Measurements from ENCODE around the gene SCRN2.

Gene SCRN2

DNA sequence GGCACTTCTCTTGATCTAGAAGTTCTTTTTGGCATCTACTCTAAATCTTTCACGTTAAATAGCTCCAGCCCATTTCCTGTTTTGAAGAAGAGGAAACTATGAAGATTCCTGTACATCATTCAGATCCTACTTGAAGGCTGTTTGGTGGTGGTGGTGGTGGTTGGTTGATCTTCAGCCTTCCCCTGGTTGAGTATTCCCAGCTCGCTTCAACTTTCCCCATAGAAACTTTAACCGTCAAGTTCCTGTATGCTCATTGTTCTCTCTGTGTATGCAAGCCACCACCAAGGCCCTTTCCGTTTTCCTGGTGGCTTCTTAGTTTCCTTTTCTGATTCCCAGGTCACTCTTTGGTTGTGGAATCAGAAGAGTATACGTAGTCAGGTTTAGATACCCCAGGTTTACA, 6.3 kb downstream of the SCRN2 start:
- H2AFZ ChIP-seq (ENCODE audit: low read depth, low read length) = no peak overlapping the region
- no peaks in the 10 kb centered on the region for H3K9me3 ChIP-seq (ENCODE audit: low read length)
- no peak overlapping the region for H3K4me3 ChIP-seq (ENCODE audit: low read length)
- peaks cover 10% of the 10 kb centered on the region for H3K36me3 ChIP-seq (ENCODE audit: insufficient read depth, low read length)
- H3K27me3 ChIP-seq (ENCODE audit: insufficient read depth, low read length) = no peaks in the 10 kb centered on the region
- peaks cover 14% of the 10 kb centered on the region for H3K4me1 ChIP-seq (ENCODE audit: insufficient read depth, low read length)

DNA sequence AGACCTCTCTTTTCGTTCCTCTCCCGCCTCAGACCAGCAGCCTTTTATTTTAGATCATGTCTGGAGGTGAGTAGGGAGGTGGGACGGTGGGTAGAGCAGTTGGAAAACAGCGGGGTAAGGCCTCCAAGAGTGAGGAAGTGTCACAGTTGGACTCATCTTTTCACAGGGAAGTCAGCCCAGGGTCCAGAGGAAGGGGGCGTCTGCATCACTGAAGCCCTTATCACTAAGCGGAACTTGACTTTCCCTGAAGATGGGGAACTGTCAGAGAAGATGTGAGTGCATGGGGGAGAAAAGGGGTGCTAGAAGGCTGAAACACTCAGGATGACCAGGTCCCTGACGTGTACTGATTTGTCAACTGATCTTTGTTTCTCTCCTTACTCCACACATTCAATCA, 9.1 kb downstream of the SCRN2 start:
- Histone ChIP-seq H3K36me3 (ENCODE audit: insufficient read depth, low read length) (peaks cover 21% of the 10 kb centered on the region), H2AFZ (ENCODE audit: low read depth, low read length) (peak overlapping the region; percentile 19), H3K4me3 (ENCODE audit: low read length) (peak overlapping the region; percentile 80), H3K9me3 (ENCODE audit: low read length) (no peaks in the 10 kb centered on the region), H3K4me1 (ENCODE audit: insufficient read depth, low read length) (peaks cover 14% of the 10 kb centered on the region), H3K27me3 (ENCODE audit: insufficient read depth, low read length) (no peaks in the 10 kb centered on the region)

DNA sequence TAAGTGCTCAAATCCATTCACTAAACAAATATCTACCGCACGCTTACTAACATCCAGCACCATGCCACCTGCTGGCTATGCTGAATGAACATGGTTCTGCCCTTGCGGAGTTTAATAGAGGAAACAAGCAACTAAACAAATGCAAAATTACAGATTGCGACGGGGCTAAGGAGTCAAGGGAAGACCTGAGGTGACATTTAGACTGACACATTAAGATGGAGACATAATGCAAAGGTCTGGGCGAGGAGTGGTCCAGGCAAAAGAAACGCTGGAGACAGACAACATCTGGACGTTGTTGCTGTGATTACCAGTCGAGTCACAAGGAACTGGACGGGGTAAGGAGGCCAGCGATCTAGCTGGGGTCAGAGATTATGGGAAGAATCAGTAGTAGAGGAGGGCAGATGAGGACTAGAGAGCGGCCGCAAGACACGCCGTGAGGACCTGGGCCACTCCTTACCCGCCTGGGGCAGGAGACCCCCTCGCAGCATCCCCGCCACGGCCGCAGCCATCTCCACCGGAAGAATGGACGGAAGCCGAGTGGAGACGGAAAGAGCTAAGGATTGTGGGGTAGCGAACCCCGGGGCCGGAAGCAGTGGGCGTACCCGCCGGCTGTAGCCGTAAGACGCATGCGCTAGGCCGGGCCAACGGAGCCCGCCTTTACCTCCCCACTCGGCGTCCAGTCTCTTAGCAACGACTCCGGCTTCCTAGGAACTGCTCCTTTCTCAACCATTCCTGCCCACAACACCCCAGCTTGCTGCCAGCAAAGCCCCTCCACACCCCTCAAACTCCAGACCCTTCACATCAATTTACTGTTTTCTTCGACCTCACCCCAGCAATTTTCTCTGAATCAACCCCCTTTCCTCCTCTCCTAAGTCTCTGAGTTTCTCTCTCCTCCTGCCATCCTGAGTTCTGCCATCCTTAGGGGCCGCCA, 9.8 kb downstream of the SCRN2 start, which contains the start of the genes LRRC46 and MRPL10:
Gene LRRC46 (plus strand): TSS at position 668 of the 931 bp plus-strand sequence. CDS start 320 bp downstream, outside the sequence.
Gene MRPL10 (minus strand): TSS at position 539 of the 931 bp plus-strand sequence. CDS start 30 bp downstream, at position 509.
- H3K4me1 ChIP-seq (ENCODE audit: insufficient read depth, low read length) = peaks cover 14% of the 10 kb centered on the region
- no peaks in the 10 kb centered on the region for H3K27me3 ChIP-seq (ENCODE audit: insufficient read depth, low read length)
- peak within 1 kb of the TSS; percentile 80 for H3K4me3 ChIP-seq (ENCODE audit: low read length)
- no peaks in the 10 kb centered on the region for H3K9me3 ChIP-seq (ENCODE audit: low read length)
- H2AFZ ChIP-seq (ENCODE audit: low read depth, low read length) = peak within 1 kb of the TSS; percentile 19
- H3K36me3 ChIP-seq (ENCODE audit: insufficient read depth, low read length) = peaks cover 24% of the 10 kb centered on the region

DNA sequence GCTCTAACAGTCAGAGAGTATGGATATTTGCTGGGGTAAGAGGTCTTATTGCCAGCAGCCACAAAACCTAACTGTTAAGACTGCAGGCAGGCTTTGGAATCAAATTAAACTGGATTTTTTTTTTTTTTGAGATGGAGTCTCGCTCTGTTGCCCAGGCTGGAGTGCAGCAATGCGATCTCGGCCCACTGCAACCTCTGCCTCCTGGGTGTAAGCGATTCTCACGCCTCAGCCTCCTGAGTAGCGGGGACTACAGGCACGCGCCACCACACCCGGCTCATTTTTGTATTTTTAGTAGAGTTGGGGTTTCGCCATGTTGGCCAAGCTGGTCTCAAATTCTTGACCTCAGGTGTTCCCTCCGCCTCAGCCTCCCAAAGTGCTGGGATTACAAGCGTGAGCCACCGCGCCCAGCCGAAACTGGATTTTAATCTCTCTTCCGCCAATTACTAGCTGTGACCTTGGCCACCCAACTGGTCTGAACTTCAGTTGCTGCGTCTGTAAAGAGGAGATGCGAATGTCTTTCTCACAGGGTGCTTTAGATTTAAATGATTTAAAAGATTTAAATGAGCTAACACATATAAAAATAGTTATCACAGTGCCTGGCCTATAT, 10.6 kb downstream of the SCRN2 start:
- H2AFZ ChIP-seq (ENCODE audit: low read depth, low read length) = no peak overlapping the region
- H3K4me1 ChIP-seq (ENCODE audit: insufficient read depth, low read length) = peaks cover 14% of the 10 kb centered on the region
- H3K4me3 ChIP-seq (ENCODE audit: low read length) = peak overlapping the region; percentile 80
- no peaks in the 10 kb centered on the region for H3K9me3 ChIP-seq (ENCODE audit: low read length)
- H3K36me3 ChIP-seq (ENCODE audit: insufficient read depth, low read length) = peaks cover 22% of the 10 kb centered on the region
- H3K27me3 ChIP-seq (ENCODE audit: insufficient read depth, low read length) = no peaks in the 10 kb centered on the region

DNA sequence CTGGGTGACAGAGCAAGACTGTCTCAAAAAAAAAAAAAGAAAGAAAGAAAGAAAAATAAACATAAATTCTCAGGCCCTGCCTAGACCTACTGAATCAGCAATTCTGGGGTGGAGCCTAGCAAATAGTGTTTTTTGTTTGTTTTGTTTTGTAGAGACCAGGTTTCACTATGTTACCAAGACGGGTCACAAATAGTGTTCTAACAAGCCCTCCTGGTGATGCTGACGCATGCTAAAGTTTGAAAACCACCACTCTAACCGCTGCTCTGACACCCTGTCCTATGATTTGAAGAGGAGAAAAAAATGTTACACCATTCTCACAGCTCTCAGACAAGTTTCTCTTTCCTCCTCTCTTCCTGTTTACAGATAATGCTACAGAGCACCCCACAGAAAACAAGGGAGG, 11.2 kb downstream of the SCRN2 start:
- H2AFZ ChIP-seq (ENCODE audit: low read depth, low read length) = no peak overlapping the region
- H3K4me1 ChIP-seq (ENCODE audit: insufficient read depth, low read length) = peaks cover 14% of the 10 kb centered on the region
- peaks cover 26% of the 10 kb centered on the region for H3K36me3 ChIP-seq (ENCODE audit: insufficient read depth, low read length)
- H3K9me3 ChIP-seq (ENCODE audit: low read length) = no peaks in the 10 kb centered on the region
- no peaks in the 10 kb centered on the region for H3K27me3 ChIP-seq (ENCODE audit: insufficient read depth, low read length)
- H3K4me3 ChIP-seq (ENCODE audit: low read length) = no peak overlapping the region

DNA sequence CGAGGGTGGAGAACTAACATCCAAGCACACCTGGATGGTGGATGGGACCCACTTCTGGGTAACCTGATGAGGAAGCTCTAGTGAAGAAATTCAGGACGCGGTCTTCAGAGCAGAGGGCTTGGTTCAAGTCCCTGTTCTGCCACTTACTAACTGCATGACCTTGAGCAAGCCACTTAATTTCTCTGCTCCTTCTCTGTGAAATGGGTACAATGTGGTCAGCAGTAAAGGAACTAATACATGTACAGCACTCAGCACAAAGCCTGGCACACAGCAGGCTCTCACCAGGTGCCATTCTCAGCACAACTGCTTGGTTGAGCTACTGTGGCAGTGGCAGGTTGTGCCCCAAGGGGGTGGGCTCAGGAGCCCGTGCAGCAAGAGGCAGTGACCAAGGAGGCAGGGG, 17.6 kb downstream of the SCRN2 start:
- no peak overlapping the region for H2AFZ ChIP-seq (ENCODE audit: low read depth, low read length)
- H3K4me3 ChIP-seq (ENCODE audit: low read length) = no peak overlapping the region
- peaks cover 39% of the 10 kb centered on the region for H3K36me3 ChIP-seq (ENCODE audit: insufficient read depth, low read length)
- H3K4me1 ChIP-seq (ENCODE audit: insufficient read depth, low read length) = peaks cover 15% of the 10 kb centered on the region
- no peaks in the 10 kb centered on the region for H3K9me3 ChIP-seq (ENCODE audit: low read length)
- H3K27me3 ChIP-seq (ENCODE audit: insufficient read depth, low read length) = no peaks in the 10 kb centered on the region

DNA sequence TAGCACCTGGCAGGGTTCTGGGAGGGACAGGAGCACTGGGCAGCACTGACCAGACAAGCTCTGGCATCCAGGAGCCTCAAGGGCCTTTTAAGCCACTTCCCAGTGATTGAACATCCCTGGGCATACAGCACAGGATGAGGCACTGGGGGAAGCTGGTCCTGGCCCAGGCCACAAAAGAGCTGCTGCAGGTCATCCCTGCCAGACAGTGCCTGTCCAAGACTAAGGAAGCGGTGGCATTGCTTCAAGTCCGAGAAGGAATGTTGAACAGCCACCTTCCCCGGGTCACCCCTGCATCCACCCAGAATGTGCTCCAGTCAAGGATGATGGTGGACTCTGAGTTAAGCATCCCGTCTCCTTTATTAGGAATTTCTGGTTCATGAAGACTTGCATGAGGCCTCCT, 18.3 kb downstream of the SCRN2 start:
- Histone ChIP-seq H3K4me1 (ENCODE audit: insufficient read depth, low read length) (peaks cover 15% of the 10 kb centered on the region), H3K36me3 (ENCODE audit: insufficient read depth, low read length) (peaks cover 35% of the 10 kb centered on the region), H2AFZ (ENCODE audit: low read depth, low read length) (no peak overlapping the region), H3K9me3 (ENCODE audit: low read length) (no peaks in the 10 kb centered on the region), H3K27me3 (ENCODE audit: insufficient read depth, low read length) (no peaks in the 10 kb centered on the region), H3K4me3 (ENCODE audit: low read length) (no peak overlapping the region)

DNA sequence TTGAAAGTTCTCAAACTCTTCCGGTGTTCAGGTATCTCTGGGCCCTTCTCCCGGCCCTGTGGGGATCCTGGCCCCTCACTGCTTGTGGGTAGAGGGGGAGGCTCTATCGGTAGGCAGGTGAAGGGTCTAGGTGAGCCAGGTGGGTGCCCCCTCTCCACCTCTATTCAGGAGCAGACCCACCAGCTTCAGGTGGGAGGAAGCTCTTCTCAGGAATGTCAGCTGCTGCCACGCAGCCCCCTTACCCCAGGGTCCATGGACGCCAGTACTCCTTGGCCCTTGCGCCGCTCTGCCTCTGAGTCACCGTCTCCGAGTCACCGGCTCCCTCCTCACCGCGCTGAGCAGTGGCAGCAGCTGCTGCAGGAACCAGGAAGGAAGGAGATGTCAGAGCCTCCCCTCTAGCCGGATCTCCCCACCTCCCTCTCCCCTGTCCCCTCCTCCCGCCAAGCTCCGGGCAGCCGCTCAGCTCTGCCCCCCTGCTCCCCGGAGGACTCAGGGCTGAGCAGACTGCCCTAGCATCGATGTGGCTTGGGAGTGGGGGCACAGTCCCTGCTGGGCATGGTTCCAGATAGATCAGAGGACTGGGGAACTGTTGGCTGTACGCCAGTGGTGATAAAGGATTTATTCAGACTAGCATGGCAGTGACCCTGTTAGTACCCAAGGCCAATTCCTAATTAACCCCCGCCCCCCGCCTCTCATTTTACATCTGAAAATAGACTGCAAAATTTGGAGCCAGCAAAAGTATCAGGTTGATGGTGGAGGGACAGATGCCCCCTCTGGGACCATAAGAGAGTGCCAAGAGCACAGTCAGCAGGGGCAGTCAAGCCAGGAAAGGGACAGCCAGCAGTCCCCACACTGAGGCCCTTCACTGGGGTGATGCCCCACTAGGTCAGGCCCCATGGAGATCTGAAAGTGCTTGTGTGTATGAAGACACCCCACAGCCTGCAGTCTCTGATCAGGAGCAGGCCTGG, 19.4 kb downstream of the SCRN2 start, which contains the start of gene OSBPL7:
Gene OSBPL7 (minus strand): TSS at position 371 of the 968 bp plus-strand sequence. CDS start 1,516 bp downstream, outside the sequence.
- peak within 1 kb of the TSS; percentile 77 for H3K4me3 ChIP-seq (ENCODE audit: low read length)
- peaks cover 34% of the 10 kb centered on the region for H3K36me3 ChIP-seq (ENCODE audit: insufficient read depth, low read length)
- H3K27me3 ChIP-seq (ENCODE audit: insufficient read depth, low read length) = no peaks in the 10 kb centered on the region
- H3K4me1 ChIP-seq (ENCODE audit: insufficient read depth, low read length) = peaks cover 15% of the 10 kb centered on the region
- H2AFZ ChIP-seq (ENCODE audit: low read depth, low read length) = peak within 1 kb of the TSS; percentile 38
- H3K9me3 ChIP-seq (ENCODE audit: low read length) = no peaks in the 10 kb centered on the region

DNA sequence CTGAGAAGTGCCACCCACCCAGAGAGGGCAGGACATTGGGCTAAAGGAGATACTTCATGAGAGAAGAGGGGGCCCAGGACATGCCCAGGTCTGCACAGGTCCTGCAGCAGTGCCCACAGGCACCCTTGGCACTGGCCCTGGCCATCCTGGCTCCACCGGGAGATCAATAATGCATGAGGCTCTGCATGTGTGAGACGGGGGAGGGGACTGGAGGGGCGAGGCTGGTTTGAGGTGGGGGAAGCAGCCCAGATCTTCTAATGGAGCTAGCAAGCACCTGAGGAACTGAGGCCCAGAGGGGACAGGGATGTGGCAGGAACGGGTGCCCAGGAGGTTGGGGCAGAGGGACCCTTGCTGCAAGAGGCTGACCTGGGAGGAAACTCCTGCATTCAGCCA, 20.0 kb downstream of the SCRN2 start:
- H3K27me3 ChIP-seq (ENCODE audit: insufficient read depth, low read length) = no peaks in the 10 kb centered on the region
- H3K4me1 ChIP-seq (ENCODE audit: insufficient read depth, low read length) = peaks cover 15% of the 10 kb centered on the region
- peaks cover 29% of the 10 kb centered on the region for H3K36me3 ChIP-seq (ENCODE audit: insufficient read depth, low read length)
- no peaks in the 10 kb centered on the region for H3K9me3 ChIP-seq (ENCODE audit: low read length)
- peak overlapping the region; percentile 38 for H2AFZ ChIP-seq (ENCODE audit: low read depth, low read length)
- peak overlapping the region; percentile 77 for H3K4me3 ChIP-seq (ENCODE audit: low read length)

DNA sequence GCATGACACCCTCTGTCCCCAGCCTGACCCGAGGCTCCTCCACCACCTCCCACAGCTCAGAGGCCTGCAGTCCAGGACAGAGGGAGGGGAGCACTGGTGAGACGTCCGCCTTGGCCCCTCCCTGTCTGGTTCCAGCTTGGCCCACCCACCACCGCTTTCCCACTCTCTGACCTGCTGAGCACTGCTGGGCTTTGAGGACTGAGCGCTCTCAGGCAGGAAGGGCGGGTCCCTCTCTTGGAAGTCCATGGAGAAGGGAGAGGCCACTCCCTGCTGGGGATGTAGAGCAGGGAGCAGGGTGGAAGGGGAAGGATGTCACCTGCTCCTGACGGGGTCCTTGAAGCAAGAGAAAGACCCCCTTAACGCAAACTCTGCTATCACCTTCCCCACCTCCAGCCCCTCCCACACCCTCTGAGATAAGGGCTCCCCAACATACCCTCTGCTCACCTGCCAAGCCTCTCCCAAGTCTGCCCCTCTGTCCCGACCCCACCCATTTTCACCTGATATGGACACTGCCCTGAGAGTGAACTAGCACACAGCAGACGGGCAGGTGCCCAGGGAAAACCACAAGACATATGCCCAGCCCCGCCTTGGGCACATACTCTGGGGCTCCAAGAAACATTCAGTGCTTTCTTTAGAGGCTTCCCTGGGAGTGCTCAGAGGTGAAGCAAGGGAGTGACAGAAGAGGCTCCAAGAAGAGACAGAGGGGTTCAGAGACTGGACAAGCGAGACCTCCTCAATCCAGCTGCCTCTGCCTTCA, 20.9 kb downstream of the SCRN2 start:
- H3K4me1 ChIP-seq (ENCODE audit: insufficient read depth, low read length) = peaks cover 15% of the 10 kb centered on the region
- peak overlapping the region; percentile 77 for H3K4me3 ChIP-seq (ENCODE audit: low read length)
- H3K36me3 ChIP-seq (ENCODE audit: insufficient read depth, low read length) = peaks cover 30% of the 10 kb centered on the region
- H2AFZ ChIP-seq (ENCODE audit: low read depth, low read length) = no peak overlapping the region
- H3K9me3 ChIP-seq (ENCODE audit: low read length) = no peaks in the 10 kb centered on the region
- no peaks in the 10 kb centered on the region for H3K27me3 ChIP-seq (ENCODE audit: insufficient read depth, low read length)

DNA sequence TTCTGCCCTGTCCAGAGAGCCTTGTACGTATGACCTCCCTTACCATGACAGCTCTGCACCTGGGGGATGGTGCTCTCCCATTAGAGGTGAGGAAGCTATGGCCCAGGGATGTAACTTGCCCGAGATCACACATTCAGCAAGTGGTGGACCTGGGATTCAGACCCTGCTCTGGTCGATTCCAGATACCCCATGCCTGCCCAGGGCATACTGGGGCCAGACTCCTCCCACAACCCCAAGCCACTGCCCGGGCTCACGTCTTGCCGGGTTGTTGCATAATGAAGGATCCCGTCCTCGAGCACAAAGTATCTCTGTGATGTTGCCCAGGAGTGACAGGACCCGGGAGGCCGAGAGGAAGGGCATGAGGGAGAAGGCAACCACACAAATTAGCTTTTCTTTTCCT, 21.6 kb downstream of the SCRN2 start:
- H3K36me3 ChIP-seq (ENCODE audit: insufficient read depth, low read length) = peaks cover 32% of the 10 kb centered on the region
- H3K4me3 ChIP-seq (ENCODE audit: low read length) = no peak overlapping the region
- H2AFZ ChIP-seq (ENCODE audit: low read depth, low read length) = no peak overlapping the region
- no peaks in the 10 kb centered on the region for H3K27me3 ChIP-seq (ENCODE audit: insufficient read depth, low read length)
- peaks cover 15% of the 10 kb centered on the region for H3K4me1 ChIP-seq (ENCODE audit: insufficient read depth, low read length)
- no peaks in the 10 kb centered on the region for H3K9me3 ChIP-seq (ENCODE audit: low read length)
